Erythroblast (primary cell): Measurements from ENCODE around the gene AUTS2.

Experiments
- GATA1 ChIP-seq: IDR thresholded peaks from 2 replicates; pipeline ENCODE4 v1.6.1; 2011; ENCODE audit warnings: low read depth, mild to moderate bottlenecking, control low read depth, low read length, moderate library complexity
- POLR2A ChIP-seq: IDR thresholded peaks from 2 replicates; pipeline ENCODE4 v1.6.1; 2011; ENCODE audit warnings: mild to moderate bottlenecking, low read length

GRCh38 chr7:69622960-69623359, 24.7 kb downstream of the AUTS2 start:
- no peak for TF ChIP-seq POLR2A
- no peak for TF ChIP-seq GATA1
